ENCODE data around the gene POPDC2. TPM values are rescaled to one million over a fixed set of nuclear protein-coding genes. Genes with fewer than 3 reads are reported as not detected.

POPDC2 gene
- total RNA-seq, 4 donors from 2014 or later: 67.9 to 92.6 (median 79.3) TPM

DNA sequence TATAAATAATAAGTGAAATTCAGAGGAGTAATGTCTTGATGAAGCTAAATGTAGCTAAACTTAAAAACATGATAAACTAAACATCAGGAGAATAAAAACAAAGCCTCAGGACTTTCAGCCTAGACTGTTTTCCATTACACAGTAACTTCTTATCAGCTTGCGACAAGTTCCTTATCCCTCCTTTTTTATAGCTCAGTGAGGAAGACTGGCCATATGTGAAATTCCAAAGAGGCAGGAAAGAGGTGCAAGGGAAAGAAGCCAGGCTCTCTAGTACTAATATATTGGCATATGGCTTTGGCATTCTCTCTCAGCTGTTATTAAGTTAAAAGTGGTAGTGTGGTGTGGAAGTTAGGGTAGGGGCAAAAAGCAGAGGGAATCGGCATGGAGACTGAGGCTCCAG lies 12.4 kb upstream of the POPDC2 start:
- Histone ChIP-seq H3K27me3 (no peaks in the 10 kb centered on the region), H3K27ac (replicated peaks in 1 of 4) (peak overlapping the region in 2 of 4 donors; percentile 2 to 15), H3K4me3 (no peak overlapping the region), H3K4me1 (peaks cover 14 to 44% (median 27%) of the 10 kb centered on the region in 4 donors), H3K9me3 (no peaks in the 10 kb centered on the region), H3K36me3 (peaks cover 16 to 69% (median 39%) of the 10 kb centered on the region in 4 donors)
- no peak for DNase-seq (ENCODE audit: extremely low spot score)
- intact Hi-C loops (cut with DNase I): loop anchor here (5.0 to 10.0 kb wide), 2 partner anchors 178 to 920 kb away; partner anchors contain the start of gene TIMMDC1
- WGBS: 94% methylated on average over 2 of the region's 2 CpGs
- TF ChIP-seq, protein P1, sequence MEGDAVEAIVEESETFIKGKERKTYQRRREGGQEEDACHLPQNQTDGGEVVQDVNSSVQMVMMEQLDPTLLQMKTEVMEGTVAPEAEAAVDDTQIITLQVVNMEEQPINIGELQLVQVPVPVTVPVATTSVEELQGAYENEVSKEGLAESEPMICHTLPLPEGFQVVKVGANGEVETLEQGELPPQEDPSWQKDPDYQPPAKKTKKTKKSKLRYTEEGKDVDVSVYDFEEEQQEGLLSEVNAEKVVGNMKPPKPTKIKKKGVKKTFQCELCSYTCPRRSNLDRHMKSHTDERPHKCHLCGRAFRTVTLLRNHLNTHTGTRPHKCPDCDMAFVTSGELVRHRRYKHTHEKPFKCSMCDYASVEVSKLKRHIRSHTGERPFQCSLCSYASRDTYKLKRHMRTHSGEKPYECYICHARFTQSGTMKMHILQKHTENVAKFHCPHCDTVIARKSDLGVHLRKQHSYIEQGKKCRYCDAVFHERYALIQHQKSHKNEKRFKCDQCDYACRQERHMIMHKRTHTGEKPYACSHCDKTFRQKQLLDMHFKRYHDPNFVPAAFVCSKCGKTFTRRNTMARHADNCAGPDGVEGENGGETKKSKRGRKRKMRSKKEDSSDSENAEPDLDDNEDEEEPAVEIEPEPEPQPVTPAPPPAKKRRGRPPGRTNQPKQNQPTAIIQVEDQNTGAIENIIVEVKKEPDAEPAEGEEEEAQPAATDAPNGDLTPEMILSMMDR (IDR thresholded peaks at IDR 0.05): no peak
- TF ChIP-seq POLR2AphosphoS5 (IDR thresholded peaks at IDR 0.05) (no peak), EP300 (IDR thresholded peaks at IDR 0.05) (no peak), POLR2A (IDR thresholded peaks at IDR 0.05; ENCODE audit: low read depth) (no peak)

DNA sequence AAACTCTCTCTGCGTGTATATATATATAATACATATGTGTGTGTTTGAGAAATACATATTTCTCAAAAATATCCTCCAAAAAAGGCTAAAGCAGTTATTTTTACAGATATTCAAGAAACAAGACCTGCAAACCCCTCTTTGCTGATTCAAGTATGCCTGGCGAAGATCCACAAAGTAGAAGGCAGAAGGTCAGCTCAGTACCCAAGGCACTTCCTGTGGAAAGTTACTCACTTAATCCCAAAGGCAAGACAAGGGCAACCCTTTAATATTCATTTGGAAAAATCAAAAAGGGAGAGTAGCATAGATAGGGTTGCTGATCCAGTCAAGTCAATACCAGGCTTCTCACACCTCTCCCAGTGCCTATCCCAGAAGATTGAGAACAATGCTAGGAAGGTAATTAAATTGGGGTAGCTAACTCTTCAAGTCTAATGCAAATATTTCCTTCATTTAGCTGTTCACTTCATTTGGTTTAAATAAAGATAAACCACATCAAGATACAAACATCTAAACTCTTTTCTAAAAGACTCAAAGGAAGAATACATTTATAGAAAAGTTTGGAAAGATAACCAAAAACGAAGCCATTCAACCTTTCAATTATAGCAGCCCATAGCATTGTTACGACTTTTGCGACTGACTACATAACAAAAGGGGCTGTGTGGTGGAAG lies 9.6 kb upstream of the POPDC2 start:
- DNase-seq (ENCODE audit: extremely low spot score): no peak
- H3K4me3 ChIP-seq: no peak overlapping the region
- H3K36me3 ChIP-seq: peaks cover 16 to 73% (median 43%) of the 10 kb centered on the region in 4 donors
- WGBS: 87% methylated on average over 5 of the region's 5 CpGs
- H3K27ac ChIP-seq (replicated peaks in 1 of 4): peak overlapping the region in 3 of 4 donors; percentile 21 to 54 (median 29)
- TF ChIP-seq EP300 (IDR thresholded peaks at IDR 0.05): no peak
- TF ChIP-seq, protein P1 (IDR thresholded peaks at IDR 0.05): no peak
- TF ChIP-seq POLR2AphosphoS5 (IDR thresholded peaks at IDR 0.05): no peak
- TF ChIP-seq POLR2A (IDR thresholded peaks at IDR 0.05; ENCODE audit: low read depth): no peak
- H3K4me1 ChIP-seq: peaks cover under 1 to 29% (median 10%) of the 10 kb centered on the region in 4 donors
- no peaks in the 10 kb centered on the region for H3K27me3 ChIP-seq
- intact Hi-C loops (cut with DNase I): loop anchor here (5.0 to 10.0 kb wide), 2 partner anchors 175 to 922 kb away; partner anchors contain the start of gene TIMMDC1
- no peaks in the 10 kb centered on the region for H3K9me3 ChIP-seq

DNA sequence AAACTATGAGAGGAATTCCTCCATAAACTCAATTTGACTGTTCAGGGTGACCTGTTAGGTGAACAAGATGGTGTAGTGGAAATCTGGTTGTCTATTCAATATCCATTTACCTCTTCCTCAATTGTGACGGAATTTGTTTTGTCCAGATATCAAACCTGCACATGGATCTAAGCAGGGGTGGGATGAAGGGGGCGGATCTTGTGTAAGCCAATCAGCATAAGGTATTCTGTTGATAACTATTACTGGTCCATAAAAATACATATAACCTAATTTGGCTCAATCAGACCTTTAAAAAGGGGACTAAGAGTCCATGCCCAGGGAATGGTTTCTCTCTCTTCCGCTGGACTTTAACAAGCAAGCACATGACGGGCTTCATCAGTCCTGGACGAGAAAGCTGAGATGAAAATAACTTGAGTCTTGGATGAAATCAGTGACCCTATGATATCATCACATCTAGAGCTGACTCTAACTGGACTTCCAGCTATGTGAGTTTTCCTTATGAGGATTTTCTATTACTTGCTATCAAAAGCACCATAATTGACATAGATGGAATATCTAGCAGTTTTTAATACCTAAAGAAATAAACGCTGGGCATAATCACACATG lies 5.7 kb upstream of the POPDC2 start:
- intact Hi-C loops (cut with DNase I): no loop called here
- H3K36me3 ChIP-seq: peaks cover 0 to 33% (median 17%) of the 10 kb centered on the region in 4 donors
- H3K4me3 ChIP-seq: no peak overlapping the region
- peaks cover 34 to 50% (median 41%) of the 10 kb centered on the region in 4 donors for H3K4me1 ChIP-seq
- H3K9me3 ChIP-seq: no peaks in the 10 kb centered on the region
- no peak for DNase-seq (ENCODE audit: extremely low spot score)
- WGBS: 78% methylated on average over 6 of the region's 6 CpGs
- TF ChIP-seq, protein P1 (IDR thresholded peaks at IDR 0.05): no peak
- no peak for TF ChIP-seq EP300 (IDR thresholded peaks at IDR 0.05)
- no peak for TF ChIP-seq POLR2A (IDR thresholded peaks at IDR 0.05; ENCODE audit: low read depth)
- TF ChIP-seq POLR2AphosphoS5 (IDR thresholded peaks at IDR 0.05): no peak
- peak overlapping the region in 1 of 4 donors; percentile 77 for H3K27ac ChIP-seq (replicated peaks in 1 of 4)
- no peaks in the 10 kb centered on the region for H3K27me3 ChIP-seq

DNA sequence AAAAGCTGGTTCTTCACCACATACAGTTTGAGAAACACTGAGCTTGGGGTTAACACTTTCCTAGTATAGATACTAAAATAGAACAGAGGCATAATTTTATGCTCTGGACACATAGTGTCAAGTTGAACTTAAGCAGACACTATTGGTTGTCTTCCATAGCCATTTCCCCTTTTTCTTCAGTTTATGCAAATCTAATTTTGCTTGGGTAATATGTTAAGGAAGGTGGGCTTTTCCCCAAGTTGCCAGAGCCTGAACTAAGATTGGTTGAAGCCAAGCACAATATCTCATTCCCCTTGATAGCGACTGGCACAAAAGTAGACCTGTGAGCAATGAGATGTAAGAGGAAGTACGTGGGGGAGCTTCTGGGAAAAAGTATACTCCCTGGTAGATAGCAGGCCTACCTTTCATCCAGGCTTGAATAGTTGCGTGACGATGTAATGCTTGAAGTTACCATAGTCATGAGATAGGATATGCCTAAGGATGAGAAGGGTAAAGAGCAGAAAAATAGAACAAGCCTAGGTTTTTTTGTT lies 4.5 kb upstream of the POPDC2 start:
- peak overlapping the region in 3 of 4 donors; percentile 7 to 78 (median 77) for H3K27ac ChIP-seq (replicated peaks in 1 of 4)

More for the DNA sequence above, 4.5 kb upstream of the POPDC2 start:
- intact Hi-C loops (cut with DNase I): no loop called here
- no peak for DNase-seq (ENCODE audit: extremely low spot score)
- Histone ChIP-seq H3K27me3 (no peaks in the 10 kb centered on the region), H3K4me3 (no peak overlapping the region), H3K36me3 (peaks cover 0 to 24% (median 13%) of the 10 kb centered on the region in 4 donors), H3K4me1 (peaks cover 37 to 56% (median 50%) of the 10 kb centered on the region in 4 donors), H3K9me3 (no peaks in the 10 kb centered on the region)
- WGBS: 74% methylated on average over 4 of the region's 4 CpGs
- TF ChIP-seq POLR2AphosphoS5 (IDR thresholded peaks at IDR 0.05): peak in 1 of 2 donors; percentile 3
- no peak for TF ChIP-seq EP300 (IDR thresholded peaks at IDR 0.05)
- TF ChIP-seq, protein P1 (IDR thresholded peaks at IDR 0.05): no peak
- no peak for TF ChIP-seq POLR2A (IDR thresholded peaks at IDR 0.05; ENCODE audit: low read depth)
